HG03354 (cell line): Measurements from ENCODE around the gene DYNLT2B.
"Not testable (repeated sequence)": the region's sequence is repeated elsewhere in the genome, so short reads cannot be mapped to it uniquely, and the experiment has no call there.

Experiments used
- ATAC-seq: cut with Tn5 transposase; IDR thresholded peaks from one replicate; pipeline ENCODE4 v1.9.1; 2021; ENCODE audit warnings: mild to moderate bottlenecking; ENCODE audit not compliant: unreplicated experiment, poor library complexity, severe bottlenecking

DYNLT2B gene

DNA sequence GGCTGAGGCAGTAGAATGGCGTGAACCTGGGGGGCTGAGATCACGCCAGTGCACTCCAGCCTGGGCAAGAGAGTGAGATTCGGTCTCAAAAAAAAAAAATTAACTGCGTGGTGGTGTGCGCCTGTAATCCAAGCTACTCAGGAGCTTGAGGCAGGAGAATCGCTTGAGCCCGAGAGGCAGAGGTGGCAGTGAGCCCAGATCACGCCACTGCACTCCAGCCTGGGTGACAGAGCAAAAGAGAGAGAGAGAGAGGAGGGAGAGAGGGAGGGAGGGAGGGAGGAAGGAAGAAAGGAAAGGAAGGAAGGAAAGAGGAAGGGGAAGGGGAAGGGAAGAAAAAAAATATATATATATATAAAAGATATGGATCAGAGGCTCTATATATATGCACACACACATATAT lies 14.1 kb upstream of the DYNLT2B start:
- ATAC-seq = no peak

DNA sequence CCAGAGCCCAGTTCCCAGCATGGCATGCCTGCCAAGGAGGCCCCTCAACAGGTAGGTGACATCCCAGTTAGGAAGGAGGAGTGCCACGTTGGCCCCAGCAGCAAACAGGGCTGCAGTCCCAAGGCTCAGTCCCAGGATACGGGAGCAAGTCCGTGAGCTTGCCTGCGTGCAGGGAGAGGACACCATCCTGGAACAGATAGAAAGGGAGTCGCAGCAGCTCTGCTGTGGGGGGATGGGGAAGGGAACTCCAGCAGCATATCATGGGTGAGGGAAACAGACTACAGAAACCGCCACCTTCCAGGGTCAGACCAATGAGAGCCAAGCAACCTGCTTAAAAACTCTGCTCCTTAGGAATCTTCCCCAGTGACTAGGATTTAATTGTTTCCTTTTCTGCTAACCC lies 9.4 kb upstream of the DYNLT2B start:
- ATAC-seq = no peak

DNA sequence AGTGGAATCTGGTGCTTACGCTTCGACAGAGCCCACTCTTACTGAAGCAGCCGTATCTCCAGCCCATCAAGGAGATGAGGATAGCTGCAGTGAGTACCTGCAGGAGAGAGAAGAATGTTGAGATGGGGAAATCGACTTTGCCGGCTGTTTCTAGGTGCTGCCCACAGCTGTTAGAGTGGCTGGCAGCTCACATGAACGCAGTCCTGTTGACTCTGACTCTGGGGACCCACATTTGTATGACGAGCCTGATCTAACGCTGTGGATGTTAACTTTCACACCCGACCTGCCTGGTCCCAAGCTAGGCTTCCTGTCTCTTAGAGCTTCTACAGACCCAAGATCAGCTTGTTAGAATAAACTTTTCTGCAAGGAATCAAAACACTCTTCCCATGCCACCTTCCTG lies 8.9 kb upstream of the DYNLT2B start:
- ATAC-seq = no peak

DNA sequence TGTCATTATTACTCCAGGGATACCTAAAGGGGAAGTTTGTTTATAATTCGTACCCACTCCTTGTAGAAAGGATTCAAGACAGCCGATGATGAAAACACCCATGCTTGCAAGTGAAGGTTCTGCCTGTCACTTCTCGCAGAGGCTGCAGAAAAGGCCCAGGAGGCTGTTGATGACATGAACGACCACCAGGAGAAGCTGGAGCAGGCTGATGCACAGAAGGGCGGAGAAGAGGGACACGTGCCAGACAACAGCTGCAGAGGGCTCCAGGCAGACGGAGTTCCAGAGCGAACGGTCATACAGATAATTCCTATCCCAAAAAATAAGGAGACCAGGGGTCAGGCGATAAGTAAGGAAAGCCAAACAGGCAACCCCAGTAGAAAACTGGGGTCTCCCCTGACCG lies 5.7 kb upstream of the DYNLT2B start:
- no peak for ATAC-seq

DNA sequence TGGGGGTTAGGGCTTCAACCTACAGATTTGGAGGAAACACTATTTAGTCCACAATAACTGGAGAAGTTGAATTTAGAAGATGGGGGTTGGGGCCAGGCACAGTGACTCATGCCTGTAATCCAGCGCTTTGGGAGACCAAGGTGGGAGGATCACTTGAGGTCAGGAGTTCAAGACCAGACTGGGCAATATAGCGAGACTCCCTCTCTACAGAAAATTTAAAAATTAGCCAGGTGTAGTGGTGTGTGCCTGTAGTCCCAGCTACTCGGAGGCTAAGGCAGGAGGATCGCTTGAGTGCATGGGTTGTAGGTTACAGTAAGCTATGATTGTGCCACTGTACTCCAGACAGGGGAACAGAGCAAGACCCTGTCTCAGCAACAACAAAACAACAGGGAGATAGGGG lies 5.0 kb upstream of the DYNLT2B start:
- no peak for ATAC-seq

DNA sequence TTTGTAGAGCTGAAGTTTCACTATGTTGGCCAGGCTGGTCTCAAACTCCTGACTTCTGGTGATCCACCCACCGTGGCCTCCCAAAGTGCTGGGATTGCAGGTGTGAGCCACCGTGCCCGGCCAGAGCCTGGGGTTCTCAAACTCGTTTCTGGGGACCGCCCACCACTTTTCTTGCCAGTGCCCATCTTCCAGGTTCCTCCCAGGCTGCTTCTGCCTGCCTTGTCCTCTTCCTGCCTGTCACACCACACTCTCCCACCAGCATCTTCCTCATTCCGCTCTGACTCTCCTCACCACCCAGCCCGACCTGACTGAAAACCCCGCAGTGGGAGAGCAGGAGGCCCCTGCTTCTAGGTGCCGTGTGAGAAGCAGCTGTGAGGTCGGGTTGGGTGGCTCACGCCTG lies 3.1 kb upstream of the DYNLT2B start:
- ATAC-seq = no peak

DNA sequence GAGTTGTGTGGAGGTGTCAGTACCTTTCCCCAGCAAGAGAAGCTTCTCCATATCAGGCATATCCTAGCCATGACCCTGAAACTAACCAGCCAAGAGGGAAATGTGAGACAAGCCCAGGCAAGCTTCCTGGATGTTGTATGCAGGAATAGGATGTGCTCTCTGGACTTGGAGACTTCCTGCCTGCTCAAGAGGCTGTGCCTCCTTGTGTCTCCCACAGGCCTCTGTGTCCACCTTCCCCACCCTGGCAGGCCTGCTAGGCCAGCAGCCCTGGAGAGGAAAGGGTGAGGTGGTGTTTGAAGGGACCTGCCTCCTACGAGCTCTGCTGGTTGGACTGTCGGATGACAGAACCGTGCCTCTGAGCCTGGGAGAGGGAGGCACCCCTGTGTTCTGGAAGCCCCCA lies 2.1 kb upstream of the DYNLT2B start:
- ATAC-seq = no peak

DNA sequence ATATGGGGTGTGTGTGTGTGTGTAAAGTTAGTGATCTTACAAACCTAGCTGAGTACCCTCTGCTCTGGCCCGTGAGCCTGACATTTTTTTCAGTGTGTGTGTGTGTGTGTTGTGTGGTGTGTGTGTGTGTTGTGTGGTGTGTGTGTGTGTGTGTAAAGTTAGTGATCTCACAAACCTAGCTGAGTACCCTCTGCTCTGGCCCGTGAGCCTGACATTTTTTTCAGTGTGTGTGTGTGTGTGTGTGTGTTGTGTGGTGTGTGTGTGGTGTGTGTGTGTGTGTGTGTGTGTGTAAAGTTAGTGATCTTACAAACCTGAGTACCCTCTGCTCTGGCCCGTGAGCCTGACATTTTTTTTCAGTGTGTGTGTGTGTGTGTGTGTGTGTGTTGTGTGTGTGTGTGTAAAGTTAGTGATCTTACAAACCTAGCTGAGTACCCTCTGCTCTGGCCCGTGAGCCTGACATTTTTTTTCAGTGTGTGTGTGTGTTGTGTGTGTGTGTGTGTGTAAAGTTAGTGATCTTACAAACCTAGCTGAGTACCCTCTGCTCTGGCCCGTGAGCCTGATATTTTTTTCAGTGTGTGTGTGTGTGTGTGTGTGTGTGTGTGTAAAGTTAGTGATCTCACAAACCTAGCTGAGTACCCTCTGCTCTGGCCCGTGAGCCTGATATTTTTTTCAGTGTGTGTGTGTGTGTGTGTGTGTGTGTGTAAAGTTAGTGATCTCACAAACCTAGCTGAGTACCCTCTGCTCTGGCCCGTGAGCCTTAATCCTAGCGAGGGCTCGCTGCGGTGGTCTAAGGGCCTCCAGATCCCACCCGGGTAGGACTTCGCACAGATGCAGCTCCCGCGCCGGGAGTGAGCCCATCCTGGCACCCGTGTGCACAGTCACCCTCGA lies 997 bp downstream of the DYNLT2B start:
- not testable (repeated sequence) for ATAC-seq

DNA sequence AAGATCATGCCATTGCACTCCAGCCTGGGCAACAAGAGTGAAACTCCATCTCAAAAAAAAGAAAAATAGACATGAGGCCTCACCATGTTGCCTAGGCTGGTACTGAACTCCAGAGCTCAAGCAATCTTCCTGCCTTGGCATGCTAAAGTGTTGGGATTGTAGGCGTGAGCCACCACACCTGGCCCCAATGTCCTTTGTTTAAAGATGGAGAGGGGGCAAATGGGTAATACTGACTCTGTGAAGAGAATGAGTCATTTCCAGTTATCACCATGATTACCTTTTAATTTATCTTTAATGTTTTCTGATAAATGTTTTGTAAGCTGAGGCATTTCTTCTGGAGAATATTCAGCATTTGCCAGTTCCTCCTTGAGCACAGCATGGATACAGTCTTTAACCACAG lies 2.2 kb downstream of the DYNLT2B start:
- no peak for ATAC-seq

DNA sequence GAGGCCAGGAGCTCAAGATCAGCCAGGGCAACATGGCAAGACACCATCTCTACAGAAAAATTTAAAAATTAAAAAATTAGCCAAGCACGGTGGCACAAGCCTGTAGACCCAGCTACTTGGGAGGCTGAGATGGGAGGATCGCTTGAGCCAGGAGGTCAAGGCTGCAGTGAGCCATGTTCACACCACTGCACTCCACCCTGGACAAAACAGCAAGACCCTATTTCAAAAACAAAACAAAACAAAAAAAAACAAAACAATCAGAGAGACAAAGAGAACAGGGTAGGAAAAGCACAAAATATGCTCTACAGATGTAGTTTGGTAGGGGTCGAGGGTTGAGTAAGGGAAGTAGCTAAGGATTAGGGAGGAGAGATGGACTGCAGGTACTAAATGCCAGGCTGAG lies 3.4 kb downstream of the DYNLT2B start:
- no peak for ATAC-seq

DNA sequence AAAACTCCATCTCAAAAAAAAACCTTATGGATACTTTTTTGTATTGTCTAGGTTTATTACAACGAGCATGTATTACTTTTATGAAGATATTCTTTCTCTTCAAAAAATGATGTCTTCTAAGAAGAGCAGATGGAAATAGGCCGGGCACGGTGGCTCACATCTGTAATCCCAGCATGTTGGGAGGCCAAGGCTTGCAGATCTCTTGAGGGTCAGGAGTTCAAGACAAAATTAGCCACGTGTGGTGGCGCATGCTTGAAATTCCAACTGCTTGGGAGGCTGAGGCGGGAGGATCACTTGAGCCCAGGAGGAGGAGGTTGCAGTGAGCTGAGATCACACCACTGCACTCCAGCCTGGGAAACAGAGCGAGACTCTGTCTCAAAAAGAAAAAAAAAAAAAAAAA lies 4.0 kb downstream of the DYNLT2B start:
- ATAC-seq = not testable (repeated sequence)

DNA sequence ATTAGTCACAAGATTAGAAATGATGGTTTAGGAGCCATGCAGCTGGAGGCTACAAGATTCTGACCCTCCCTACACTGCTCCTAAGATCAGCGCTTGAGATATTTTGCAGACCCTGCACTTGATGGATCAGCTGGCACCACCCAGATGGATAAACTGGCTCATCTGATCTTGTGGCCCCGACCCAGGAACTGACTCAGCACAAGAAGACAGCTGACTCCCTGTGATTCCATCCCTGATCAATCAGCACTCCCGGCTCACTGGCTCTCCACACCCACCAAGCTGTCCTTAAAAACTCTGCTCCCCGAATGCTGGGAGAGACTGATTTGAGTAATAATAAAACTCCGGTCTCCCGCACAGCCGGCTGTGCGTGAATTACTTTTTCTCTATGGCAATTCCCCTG lies 15.1 kb downstream of the DYNLT2B start:
- ATAC-seq = not testable (repeated sequence)

DNA sequence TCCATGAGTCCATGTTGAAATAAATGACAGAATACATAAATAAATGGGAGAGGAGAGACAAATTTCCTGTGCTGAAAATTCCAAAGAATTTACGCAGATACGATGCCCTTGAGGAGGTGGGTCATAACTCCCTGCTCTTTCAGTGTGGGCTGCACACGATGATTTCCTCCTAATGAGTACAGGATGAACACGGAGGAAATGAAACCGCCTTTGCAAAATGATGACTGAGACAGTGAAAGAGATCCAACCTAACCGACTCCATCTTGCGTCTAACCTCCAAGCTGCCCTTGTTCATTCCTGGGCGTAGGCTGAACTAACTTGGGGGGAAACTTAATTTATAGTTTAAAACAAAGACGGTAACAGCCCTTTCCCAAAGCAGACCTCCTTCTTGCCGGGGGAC lies 15.5 kb downstream of the DYNLT2B start:
- ATAC-seq = not testable (repeated sequence)

DNA sequence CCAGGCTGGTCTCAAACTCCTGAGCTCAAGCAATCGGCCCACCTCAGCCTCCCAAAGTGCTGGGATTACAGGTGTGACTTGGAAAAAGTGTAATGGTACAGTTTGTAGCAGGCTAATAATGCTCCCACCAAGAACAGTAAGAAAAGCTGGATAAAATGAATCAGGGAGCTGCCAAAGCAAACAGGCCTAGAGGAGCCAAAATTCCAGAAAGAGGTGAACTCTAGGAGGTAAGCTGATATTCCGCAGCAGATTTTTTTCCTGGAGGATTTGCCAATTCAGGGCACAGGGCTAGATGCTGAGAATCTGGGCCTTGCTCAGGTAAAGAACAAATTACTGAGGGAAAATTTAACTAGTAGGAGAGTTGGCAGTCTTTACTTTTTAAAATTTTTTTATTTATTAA lies 19.5 kb downstream of the DYNLT2B start:
- ATAC-seq = no peak

DNA sequence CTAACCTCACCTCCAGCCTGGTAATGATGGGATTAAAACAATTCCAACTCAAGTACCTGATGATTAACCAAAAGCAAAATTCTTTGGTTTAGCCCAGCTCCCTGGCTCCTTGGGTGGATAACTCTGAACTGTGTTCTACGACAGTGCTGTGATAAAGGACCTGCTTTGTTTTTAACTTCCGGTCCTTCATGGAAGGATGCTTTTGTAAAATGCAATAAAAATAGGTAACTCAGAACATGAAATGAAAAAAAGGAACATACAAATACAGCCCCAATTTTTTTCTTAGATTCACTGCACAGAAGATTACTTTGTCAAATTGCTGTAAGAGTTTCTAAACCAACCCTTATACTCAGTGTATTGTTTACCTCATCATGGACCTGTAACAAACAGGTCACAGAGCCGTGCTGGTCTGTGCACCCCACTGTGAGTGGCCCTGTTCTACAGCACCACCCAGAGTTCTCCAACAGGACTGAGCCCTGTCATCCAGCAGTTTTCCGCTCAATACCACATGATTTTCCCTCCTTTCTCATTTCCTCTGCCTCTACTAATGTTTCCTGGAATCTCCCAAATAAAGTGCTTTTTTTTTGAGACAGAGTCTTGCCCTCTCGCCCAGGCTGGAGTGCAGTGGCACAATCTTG lies 25.6 kb downstream of the DYNLT2B start:
- ATAC-seq = peak; percentile 59

DNA sequence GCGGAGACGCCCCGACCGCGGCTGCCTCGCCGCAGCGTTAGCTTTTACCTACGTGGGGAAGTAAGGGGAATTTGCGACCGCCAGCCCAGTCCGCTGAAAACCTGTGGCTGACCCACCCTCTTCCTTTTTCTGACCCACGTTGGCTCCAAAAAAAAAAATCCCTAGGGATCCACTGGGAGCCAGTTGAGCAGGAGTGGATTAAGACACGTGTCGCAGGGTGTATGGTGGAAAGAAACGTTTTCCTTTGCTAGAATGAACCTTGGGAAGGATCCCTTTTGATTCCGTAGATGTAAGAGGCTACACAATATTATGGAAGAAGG lies 29.9 kb downstream of the DYNLT2B start:
- no peak for ATAC-seq

DNA sequence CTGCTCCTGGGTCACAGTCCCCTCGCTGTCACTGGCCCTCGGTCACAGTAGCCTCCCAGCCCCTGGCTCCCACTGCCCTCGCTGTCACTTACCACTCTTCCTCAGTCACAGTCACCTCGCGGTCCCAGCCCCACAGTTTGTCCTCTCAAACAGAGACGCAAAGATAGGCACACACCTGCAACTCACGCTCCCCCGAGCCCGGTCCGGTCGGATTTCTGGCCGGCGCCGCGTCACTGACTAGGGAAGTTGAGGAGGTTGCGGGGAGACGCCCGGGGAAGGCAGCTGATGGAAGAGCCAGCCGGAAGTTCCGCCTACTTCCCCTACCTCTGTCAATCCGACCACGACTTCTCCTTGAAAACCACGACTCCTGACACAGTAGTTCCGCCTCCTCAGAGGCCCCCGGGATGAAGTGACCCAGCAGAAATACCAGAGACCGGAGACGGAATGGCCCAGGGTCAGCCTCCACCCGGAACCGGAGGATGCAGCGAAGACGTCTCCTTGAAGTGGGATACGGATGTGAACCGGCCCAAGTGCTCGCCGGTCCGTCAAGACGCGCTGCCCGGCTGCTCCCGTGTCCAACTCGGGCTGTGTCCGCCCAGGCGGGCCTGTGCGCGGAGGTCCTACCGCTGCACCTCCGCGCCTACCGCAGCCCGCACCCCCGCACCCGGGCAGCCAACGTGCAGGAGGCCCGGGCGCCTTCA lies 30.4 kb downstream of the DYNLT2B start, which contains the start of gene PCYT1A:
TSS of gene PCYT1A (minus strand) at position 287 of the 701 bp plus-strand sequence. CDS start 17,195 bp downstream, outside the sequence.
- ATAC-seq = peak; percentile 85

DNA sequence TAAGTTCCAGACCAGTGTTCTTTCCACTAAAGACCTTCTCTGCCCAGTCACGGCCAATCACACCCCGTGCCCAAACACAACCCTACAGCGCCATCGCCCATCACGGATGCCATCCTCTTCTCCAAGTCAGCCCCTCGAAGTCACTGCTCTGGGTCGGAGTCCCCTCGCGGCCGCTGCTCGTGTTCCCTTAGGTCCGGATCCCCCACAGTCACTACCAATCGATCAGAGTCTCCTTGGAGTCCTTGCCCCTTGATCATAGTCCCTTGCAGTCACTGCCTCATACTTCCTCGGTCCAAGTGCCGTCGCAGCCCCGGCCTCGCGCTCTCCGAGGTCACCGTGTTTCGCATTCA lies 31.0 kb downstream of the DYNLT2B start:
- ATAC-seq = peak; percentile 44

DNA sequence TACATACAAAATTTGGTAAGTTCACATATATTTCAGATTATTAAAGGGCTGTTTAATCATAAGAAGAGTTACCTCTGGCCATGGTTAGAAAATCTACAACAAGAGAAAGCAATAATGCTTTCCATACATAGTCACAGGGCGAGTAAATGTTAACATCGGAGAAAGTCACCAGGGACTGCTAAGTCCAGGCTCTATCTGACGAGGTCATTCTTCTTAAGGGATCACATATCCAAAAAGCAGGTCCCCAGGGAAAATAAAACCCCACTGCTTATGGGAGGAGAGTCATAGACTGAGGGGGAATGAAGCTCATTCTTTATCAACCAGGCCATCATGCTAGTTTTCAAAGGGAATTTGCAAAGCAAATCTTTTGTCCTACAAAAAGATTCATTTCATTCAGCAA lies 33.6 kb downstream of the DYNLT2B start:
- no peak for ATAC-seq

DNA sequence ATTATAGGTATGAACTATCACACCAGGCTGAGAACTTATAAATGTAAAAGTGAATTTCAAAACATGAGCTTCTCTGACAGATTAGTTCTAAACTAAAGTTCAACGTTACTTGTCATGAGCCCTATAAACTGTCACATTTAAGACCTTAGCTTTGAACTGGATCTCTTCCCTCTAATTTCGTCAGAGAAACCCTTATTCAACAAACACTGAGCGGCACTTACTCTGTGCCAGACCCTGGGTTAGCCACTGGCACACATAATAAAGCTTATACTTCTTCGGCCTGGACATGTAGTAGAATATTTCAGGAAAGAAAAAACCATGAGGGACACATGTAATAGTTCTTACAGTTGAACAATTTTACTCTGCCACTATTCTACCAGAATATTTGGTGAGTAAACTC lies 36.1 kb downstream of the DYNLT2B start:
- no peak for ATAC-seq
